ENCODE measurements around the gene DPH7. TPM values are rescaled to one million over a fixed set of nuclear protein-coding genes. Genes with fewer than 3 reads are reported as not detected.

Gene DPH7
- total RNA-seq, 2 experiments from 2014 or later, result 32.4 to 36.6 TPM

- Mint-ChIP-seq H3K36me3 (ENCODE audit: low read depth) (peaks cover 7% of the 10 kb centered on the region), H3K4me1 (ENCODE audit: low read depth) (peaks cover 5% of the 10 kb centered on the region), H3K27me3 (ENCODE audit: low read depth) (no peaks in the 10 kb centered on the region), H3K9me3 (peaks cover 7% of the 10 kb centered on the region), H3K27ac (no peak overlapping the region), H3K4me3 (no peak overlapping the region)
- CTCF ChIA-PET, result interaction anchor here (0.7 kb wide), 1 partner anchor 119 kb away, joined by 3 read pairs; no protein-coding TSS in a partner anchor
- intact Hi-C loops (cut with micrococcal nuclease), result no loop called here
- DNase-seq, result no peak
These were observed 73.1 kb downstream of the DPH7 start for GRCh38 chr9:137505421-137506140.

Other genes with a start within 250 kb of the DPH7 start
- gene EXD3, start 155.8 kb downstream of the DPH7 start, total RNA-seq, result 10 to 100 TPM; 11.2 to 12.7 TPM
- 1 to 10 TPM; 1.0 to 1.2 TPM for gene NOXA1, start 155.5 kb downstream of the DPH7 start, total RNA-seq
- gene ENTPD8, start 137.6 kb downstream of the DPH7 start, total RNA-seq, result not detected
- gene NSMF, start 119.6 kb downstream of the DPH7 start, total RNA-seq, result 10 to 100 TPM; 33.2 to 35.7 TPM
- gene PNPLA7, start 28.5 kb downstream of the DPH7 start, total RNA-seq, result 1 to 10 TPM; 2.8 to 3.1 TPM
- 10 to 100 TPM; 39.3 to 41.0 TPM for gene MRPL41, start 27.0 kb downstream of the DPH7 start, total RNA-seq
- 10 to 100 TPM; 50.9 to 52.5 TPM for gene ZMYND19, start 11.6 kb upstream of the DPH7 start, total RNA-seq
- gene ARRDC1, start 26.8 kb upstream of the DPH7 start, total RNA-seq, result 10 to 100 TPM; 19.1 to 21.4 TPM
- 10 to 100 TPM; 57.9 to 59.0 TPM for gene EHMT1, start 40.1 kb upstream of the DPH7 start, total RNA-seq

Measured in activated naive CD4-positive, alpha-beta T cell treated with anti-CD3 and anti-CD28 coated beads for 36 hours (primary cell).